ENCODE measurements around the gene PPAT. TPM values are rescaled to one million over a fixed set of nuclear protein-coding genes. Genes with fewer than 3 reads are reported as not detected.

Gene PPAT
- total RNA-seq, 2 experiments from 2014 or later: 64.7 to 69.3 TPM

Other genes starting within 250 kb of the PPAT start
- gene AASDH, start 48.1 kb downstream of the PPAT start, total RNA-seq: 10 to 100 TPM; 10.5 to 12.0 TPM
- 100 to 1,000 TPM; 395 to 407 TPM for gene PAICS, start 645 bp upstream of the PPAT start, total RNA-seq
- 100 to 1,000 TPM; 198 to 202 TPM for gene SRP72, start 32.0 kb upstream of the PPAT start, total RNA-seq
- under 1 TPM; 0.15 to 0.42 TPM for gene ARL9, start 70.2 kb upstream of the PPAT start, total RNA-seq
- 100 to 1,000 TPM; 146 to 151 TPM for gene HOPX, start 245.7 kb upstream of the PPAT start, total RNA-seq

Data from activated CD8-positive, alpha-beta memory T cell treated with anti-CD3 and anti-CD28 coated beads for 36 hours (primary cell).